ENCODE results near the gene ABR. TPM values are rescaled to one million over a fixed set of nuclear protein-coding genes. Genes with fewer than 3 reads are reported as not detected.

ABR gene
- total and polyA plus RNA-seq, 3 donors from 2014 or later = 30.6 to 52.7 (median 42.1) TPM

GRCh38 chr17:1030684-1031532 lies 148.9 kb downstream of the ABR start:
- intact Hi-C loops (cut with DNase I; ENCODE audit: low total_unique reads) = no loop called here
- 47 to 51% methylated on average over 31 to 36 of the region's 45 CpGs for WGBS, 2 donors
- TF ChIP-seq POLR2A (IDR thresholded peaks at IDR 0.05) (no peak), CTCF (IDR thresholded peaks at IDR 0.05) (no peak)
- DNase-seq = peak; percentile 33
- H3K4me3 ChIP-seq = peak overlapping the region; percentile 31 to 49
- no peaks in the 10 kb centered on the region for H3K36me3 ChIP-seq (ENCODE audit: low read depth, missing control alignments)
- no peaks in the 10 kb centered on the region for H3K9me3 ChIP-seq
- no peak overlapping the region for H3K27ac ChIP-seq
- H3K4me1 ChIP-seq = peaks cover 19% of the 10 kb centered on the region
- H3K27me3 ChIP-seq = no peaks in the 10 kb centered on the region

GRCh38 chr17:1029922-1030644 lies 149.7 kb downstream of the ABR start:
- Histone ChIP-seq H3K36me3 (ENCODE audit: low read depth, missing control alignments) (no peaks in the 10 kb centered on the region), H3K4me3 (no peak overlapping the region), H3K27me3 (no peaks in the 10 kb centered on the region), H3K9me3 (no peaks in the 10 kb centered on the region), H3K27ac (no peak overlapping the region), H3K4me1 (peaks cover 19% of the 10 kb centered on the region)
- TF ChIP-seq CTCF (IDR thresholded peaks at IDR 0.05) (no peak), POLR2A (IDR thresholded peaks at IDR 0.05) (no peak)
- WGBS, 2 donors = 89 to 95% methylated on average over 10 to 20 of the region's 20 CpGs
- intact Hi-C loops (cut with DNase I; ENCODE audit: low total_unique reads) = no loop called here
- no peak for DNase-seq

GRCh38 chr17:1029196-1029921 lies 150.4 kb downstream of the ABR start:
- 80 to 84% methylated on average over 30 of the region's 30 CpGs for WGBS, 2 donors
- no peaks in the 10 kb centered on the region for H3K9me3 ChIP-seq
- intact Hi-C loops (cut with DNase I; ENCODE audit: low total_unique reads) = no loop called here
- H3K4me1 ChIP-seq = peaks cover 19% of the 10 kb centered on the region
- H3K36me3 ChIP-seq (ENCODE audit: low read depth, missing control alignments) = no peaks in the 10 kb centered on the region
- peak overlapping the region in 1 of 2 donors; percentile 47 for H3K27ac ChIP-seq
- no peak overlapping the region for H3K4me3 ChIP-seq
- DNase-seq = peak; percentile 63
- H3K27me3 ChIP-seq = no peaks in the 10 kb centered on the region
- no peak for TF ChIP-seq CTCF (IDR thresholded peaks at IDR 0.05)
- no peak for TF ChIP-seq POLR2A (IDR thresholded peaks at IDR 0.05)

- Histone ChIP-seq H3K27ac (no peak overlapping the region), H3K9me3 (no peaks in the 10 kb centered on the region), H3K27me3 (no peaks in the 10 kb centered on the region), H3K4me1 (peaks cover 15% of the 10 kb centered on the region), H3K4me3 (no peak overlapping the region), H3K36me3 (ENCODE audit: low read depth, missing control alignments) (no peaks in the 10 kb centered on the region)
- no peak for TF ChIP-seq CTCF (IDR thresholded peaks at IDR 0.05)
- TF ChIP-seq POLR2A (IDR thresholded peaks at IDR 0.05) = no peak
- WGBS, 2 donors = 84 to 92% methylated on average over 9 of the region's 9 CpGs
- DNase-seq = no peak
- intact Hi-C loops (cut with DNase I; ENCODE audit: low total_unique reads) = no loop called here
Observed at GRCh38 chr17:1027044-1027443, 152.7 kb downstream of the ABR start.
